Rectal smooth muscle tissue (tissue), 1 donor: ENCODE results near the gene HIPK1.

ENCODE experiments used
- H3K27ac ChIP-seq: one replicate; pipeline ENCODE4 v1.7.0; 2013; ENCODE audit warnings: low read depth, low read length, inconsistent platforms
- H3K27me3 ChIP-seq: one replicate; pipeline ENCODE4 v1.7.0; 2013; ENCODE audit warnings: low read length; ENCODE audit not compliant: control insufficient read depth, insufficient read depth
- H3K36me3 ChIP-seq: one replicate; pipeline ENCODE4 v1.7.0; 2013; ENCODE audit warnings: low read length; ENCODE audit not compliant: control insufficient read depth, insufficient read depth
- H3K4me1 ChIP-seq: one replicate; pipeline ENCODE4 v1.7.0; 2013; ENCODE audit warnings: low read length; ENCODE audit not compliant: control insufficient read depth, insufficient read depth
- H3K4me3 ChIP-seq: one replicate; pipeline ENCODE4 v1.7.0; 2013; ENCODE audit warnings: low read length
- H3K9ac ChIP-seq: one replicate; pipeline ENCODE4 v1.7.0; 2013; ENCODE audit warnings: low read length

HIPK1 gene

DNA sequence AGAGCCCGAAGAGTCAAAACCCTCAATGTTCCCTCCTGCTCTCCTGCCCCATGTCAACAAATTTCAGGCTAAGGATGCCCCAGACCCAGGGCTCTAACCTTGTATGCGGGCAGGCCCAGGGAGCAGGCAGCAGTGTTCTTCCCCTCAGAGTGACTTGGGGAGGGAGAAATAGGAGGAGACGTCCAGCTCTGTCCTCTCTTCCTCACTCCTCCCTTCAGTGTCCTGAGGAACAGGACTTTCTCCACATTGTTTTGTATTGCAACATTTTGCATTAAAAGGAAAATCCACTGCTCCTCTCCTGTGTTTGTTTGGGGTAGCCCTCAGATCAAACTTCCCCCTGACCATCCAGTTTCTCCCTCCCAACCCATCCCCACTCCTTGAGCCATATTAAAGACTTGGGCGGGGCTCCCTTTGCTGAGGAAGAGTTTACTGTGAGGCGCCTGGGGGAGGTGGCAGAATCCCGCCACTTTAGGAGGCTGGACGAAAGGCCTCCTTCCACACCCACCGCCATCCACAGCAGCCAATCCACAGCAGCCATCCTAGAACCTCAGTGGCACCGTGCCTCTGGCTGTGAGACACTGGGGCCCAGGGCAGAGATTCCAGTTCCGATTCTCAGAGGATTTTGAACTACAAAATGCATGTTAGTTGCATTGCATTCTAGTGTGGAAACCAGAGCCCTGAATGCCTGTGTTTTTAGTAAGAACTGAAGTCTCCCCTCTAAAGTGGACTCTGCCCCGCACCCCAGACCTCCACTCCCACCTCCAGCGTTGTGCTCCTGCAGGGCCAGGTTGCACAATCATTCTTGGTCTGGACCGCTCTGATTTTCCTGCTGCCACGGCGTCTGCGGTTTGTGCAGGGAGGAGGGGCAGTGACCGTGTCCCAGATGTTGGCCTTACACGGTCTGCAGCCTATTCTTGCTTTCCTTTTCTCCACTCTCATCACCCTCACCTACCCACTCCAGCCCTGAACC lies 53.1 kb downstream of the HIPK1 start:
- Histone ChIP-seq H3K4me3 (peak overlapping the region; percentile 63), H3K36me3 (no peaks in the 10 kb centered on the region), H3K27me3 (no peaks in the 10 kb centered on the region), H3K27ac (peak overlapping the region; percentile 81), H3K4me1 (peaks cover 45% of the 10 kb centered on the region), H3K9ac (peak overlapping the region; percentile 21)

DNA sequence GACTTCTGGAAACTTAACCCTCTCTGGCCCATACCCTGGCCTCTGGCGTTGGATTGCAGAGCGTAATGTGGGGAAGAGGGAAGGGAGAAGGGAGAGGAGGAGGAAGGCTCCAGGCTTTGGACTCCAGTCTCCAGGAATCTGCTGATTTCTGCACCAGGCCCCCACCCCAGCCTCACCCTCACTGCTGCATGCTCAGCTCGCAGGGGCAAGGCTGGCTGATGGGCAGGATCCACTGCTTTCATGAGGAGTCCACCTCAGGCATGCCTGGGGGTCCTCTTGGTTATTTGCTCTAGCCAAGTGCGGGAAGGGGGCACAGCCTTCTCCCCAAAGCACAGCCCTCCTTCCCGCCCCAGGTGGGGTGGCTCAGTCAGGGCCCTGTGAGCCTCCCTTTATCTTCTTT lies 53.8 kb downstream of the HIPK1 start:
- no peak overlapping the region for H3K9ac ChIP-seq
- H3K4me1 ChIP-seq, result peaks cover 43% of the 10 kb centered on the region

DNA sequence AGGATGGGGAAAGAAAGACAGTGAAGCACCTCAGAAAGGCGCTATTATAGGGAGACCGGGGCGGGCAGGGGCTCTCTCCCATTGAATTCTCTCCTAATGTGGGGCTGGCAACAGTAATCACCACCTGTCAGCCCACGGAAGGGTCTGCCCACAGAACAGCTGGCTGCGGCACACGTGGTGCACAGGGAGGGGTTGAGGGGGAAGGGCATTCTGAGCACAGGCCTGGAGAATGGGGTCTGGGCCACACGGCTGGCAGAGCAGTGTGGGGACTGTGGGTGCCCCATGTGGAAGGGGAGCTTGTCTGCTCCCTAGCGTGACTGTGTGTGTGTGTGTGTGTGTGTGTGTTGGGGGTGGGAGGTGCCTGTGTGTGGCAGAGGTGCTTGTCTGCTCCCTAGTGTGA lies 54.3 kb downstream of the HIPK1 start:
- Histone ChIP-seq H3K27ac (peak overlapping the region; percentile 81), H3K36me3 (no peaks in the 10 kb centered on the region), H3K27me3 (no peaks in the 10 kb centered on the region), H3K4me3 (peak overlapping the region; percentile 63), H3K9ac (no peak overlapping the region), H3K4me1 (peaks cover 38% of the 10 kb centered on the region)

More for the DNA sequence above, 53.8 kb downstream of the HIPK1 start:
- Histone ChIP-seq H3K4me3 (peak overlapping the region; percentile 63), H3K27ac (peak overlapping the region; percentile 81), H3K27me3 (no peaks in the 10 kb centered on the region), H3K36me3 (no peaks in the 10 kb centered on the region)

DNA sequence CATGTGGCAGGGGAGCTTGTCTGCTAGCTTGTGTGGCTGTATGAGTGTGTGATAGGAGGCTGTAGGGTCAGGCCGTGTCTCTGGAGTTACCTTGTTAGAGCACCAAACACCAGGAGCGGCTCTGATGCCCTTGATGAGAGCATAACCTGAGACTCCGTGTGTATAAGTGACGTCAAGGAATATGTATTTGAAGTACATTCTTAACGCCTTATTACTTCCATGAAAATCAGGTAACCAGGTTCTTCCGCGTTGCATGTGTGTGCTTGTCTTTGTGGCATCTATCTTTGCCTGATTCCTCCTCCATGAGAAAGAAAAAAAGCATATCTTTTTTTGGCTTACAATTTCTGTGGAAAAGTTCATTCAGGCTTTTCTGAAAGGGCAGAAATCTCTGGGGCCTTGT lies 54.7 kb downstream of the HIPK1 start:
- Histone ChIP-seq H3K9ac (no peak overlapping the region), H3K4me1 (peaks cover 36% of the 10 kb centered on the region), H3K36me3 (no peaks in the 10 kb centered on the region), H3K27me3 (no peaks in the 10 kb centered on the region), H3K4me3 (peak overlapping the region; percentile 63), H3K27ac (peak overlapping the region; percentile 81)

DNA sequence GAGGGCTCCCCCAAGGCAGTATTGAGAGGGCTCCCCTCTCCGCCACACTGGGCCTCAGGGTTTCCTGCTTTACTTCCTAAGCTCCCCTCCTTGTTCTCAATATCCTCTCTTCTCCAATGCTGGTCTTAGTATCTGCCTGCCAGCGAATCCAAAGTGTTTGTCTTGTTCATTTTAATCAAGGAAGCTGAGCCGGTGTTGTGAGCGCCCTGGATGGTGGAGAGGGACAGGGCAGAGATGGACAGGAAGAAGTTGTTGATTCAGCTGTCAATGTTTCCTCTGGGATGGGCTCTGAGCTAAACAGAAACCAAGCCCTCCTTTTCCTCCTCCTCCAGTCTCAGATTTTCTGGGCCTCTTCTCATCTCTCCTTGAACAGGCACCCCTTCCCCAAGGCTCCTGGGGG lies 55.6 kb downstream of the HIPK1 start:
- no peak overlapping the region for H3K27ac ChIP-seq

DNA sequence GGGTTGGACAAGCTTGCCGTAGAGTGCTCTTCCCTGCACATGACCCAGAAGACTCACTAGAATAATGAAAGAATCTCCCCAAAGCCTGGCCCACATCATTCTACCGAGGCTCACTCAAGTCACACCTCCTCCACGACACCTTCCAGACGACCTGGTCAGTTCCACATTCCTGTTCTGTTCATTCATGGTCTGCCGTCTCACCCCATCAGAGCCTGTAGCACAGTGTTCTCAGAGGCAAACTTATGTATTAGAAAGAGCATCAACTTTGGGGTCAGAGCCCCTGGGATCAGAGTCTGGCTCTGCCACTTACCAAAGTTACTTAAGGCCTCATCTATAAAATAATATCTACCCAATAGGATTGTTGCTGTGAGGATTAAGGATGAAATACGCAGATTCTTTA lies 57.7 kb downstream of the HIPK1 start:
- no peaks in the 10 kb centered on the region for H3K27me3 ChIP-seq
- no peaks in the 10 kb centered on the region for H3K36me3 ChIP-seq
- peaks cover 23% of the 10 kb centered on the region for H3K4me1 ChIP-seq
- H3K4me3 ChIP-seq, result no peak overlapping the region
- H3K9ac ChIP-seq, result no peak overlapping the region
- no peak overlapping the region for H3K27ac ChIP-seq

More for the DNA sequence above, 55.6 kb downstream of the HIPK1 start:
- H3K36me3 ChIP-seq, result no peaks in the 10 kb centered on the region
- no peaks in the 10 kb centered on the region for H3K27me3 ChIP-seq
- no peak overlapping the region for H3K4me3 ChIP-seq
- H3K4me1 ChIP-seq, result peaks cover 36% of the 10 kb centered on the region
- H3K9ac ChIP-seq, result no peak overlapping the region

DNA sequence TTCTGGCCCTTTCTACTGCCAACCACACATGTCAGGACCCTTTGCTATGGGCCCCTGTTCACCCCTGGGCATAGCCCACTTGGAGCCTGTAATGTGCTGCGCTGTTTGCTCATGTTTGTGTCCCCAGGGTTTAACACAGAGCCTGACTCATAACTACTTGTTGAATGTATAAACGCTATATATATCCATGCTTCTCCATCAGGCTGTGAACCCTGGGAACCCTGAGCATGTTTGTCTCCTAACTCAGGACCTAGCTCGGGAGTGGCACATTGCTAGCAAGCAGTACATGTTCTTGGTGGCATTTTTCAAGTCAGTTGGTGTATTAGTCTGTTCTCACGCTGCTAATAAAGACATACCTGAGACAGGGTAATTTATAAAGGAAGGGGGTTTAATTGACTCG lies 58.1 kb downstream of the HIPK1 start:
- peaks cover 19% of the 10 kb centered on the region for H3K4me1 ChIP-seq
- H3K27ac ChIP-seq, result no peak overlapping the region
- no peaks in the 10 kb centered on the region for H3K27me3 ChIP-seq
- H3K9ac ChIP-seq, result no peak overlapping the region
- H3K36me3 ChIP-seq, result no peaks in the 10 kb centered on the region
- no peak overlapping the region for H3K4me3 ChIP-seq

DNA sequence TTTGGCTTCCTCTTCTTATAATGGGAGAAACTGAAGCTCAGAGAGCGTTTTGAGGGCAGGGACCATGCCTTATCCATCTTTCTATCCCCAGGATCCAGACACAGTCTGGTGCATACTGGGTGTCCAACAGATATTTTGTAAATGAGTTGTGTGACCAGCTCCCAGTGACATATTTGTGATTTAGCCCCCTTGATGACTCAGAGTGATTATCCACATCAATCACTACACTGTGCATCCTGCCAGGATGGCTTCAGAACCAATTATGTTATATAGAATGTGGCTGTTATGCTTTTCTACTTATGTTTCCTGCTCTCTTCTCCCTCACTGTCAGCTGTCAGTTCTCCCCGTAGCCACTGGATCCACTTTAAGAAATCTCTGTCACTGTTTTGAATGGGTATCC lies 61.4 kb downstream of the HIPK1 start:
- H3K4me3 ChIP-seq, result no peak overlapping the region
- no peak overlapping the region for H3K9ac ChIP-seq
- H3K36me3 ChIP-seq, result no peaks in the 10 kb centered on the region
- no peaks in the 10 kb centered on the region for H3K27me3 ChIP-seq
- H3K4me1 ChIP-seq, result no peaks in the 10 kb centered on the region
- no peak overlapping the region for H3K27ac ChIP-seq

DNA sequence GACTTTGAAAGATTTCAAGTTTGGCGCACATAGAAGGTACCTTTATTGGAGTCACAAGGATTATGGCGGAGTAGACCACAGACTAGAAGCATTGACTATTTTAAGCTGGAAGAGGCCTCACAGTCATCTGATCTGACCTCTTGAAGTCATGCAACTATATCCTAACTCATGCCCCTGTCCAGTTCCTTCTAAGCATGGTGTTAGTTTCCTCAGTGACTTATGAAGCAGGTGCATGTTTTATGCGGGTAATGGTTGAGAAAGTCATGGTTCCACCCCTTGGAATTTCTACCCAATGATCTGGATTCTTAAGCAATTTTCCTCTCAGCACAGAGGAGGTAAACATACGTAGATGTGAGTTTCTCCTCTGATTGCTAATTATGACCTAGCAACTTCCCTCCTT lies 61.8 kb downstream of the HIPK1 start:
- H3K36me3 ChIP-seq, result no peaks in the 10 kb centered on the region
- no peak overlapping the region for H3K4me3 ChIP-seq
- no peaks in the 10 kb centered on the region for H3K4me1 ChIP-seq
- no peaks in the 10 kb centered on the region for H3K27me3 ChIP-seq
- H3K27ac ChIP-seq, result no peak overlapping the region
- H3K9ac ChIP-seq, result no peak overlapping the region

DNA sequence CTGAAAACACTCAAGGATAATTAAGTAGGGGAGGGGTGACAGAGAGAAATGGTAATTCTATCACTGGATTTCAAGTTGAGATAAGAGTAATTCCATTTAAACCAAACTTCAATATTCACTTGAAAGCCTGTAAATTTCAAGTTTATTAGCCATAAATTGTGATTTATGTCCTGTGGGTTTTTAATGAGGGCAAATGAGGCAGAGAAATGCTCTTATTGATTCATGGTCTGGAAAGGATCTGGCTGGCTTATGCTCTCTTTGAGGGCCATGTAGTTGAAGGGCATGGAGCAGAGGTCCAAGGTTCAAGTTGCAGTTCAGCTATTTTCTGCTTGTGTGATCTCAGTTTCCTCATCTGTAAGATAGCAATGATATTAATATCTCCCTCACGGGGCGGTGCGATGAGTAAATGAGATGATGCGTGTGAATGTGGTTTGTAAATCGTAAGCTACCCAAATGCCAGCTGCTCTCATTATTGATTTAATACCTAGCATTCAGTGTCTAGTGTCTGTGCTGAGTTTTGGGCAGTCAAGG lies 62.4 kb downstream of the HIPK1 start:
- Histone ChIP-seq H3K9ac (no peak overlapping the region), H3K36me3 (no peaks in the 10 kb centered on the region), H3K27me3 (no peaks in the 10 kb centered on the region), H3K4me1 (no peaks in the 10 kb centered on the region), H3K27ac (no peak overlapping the region), H3K4me3 (no peak overlapping the region)

DNA sequence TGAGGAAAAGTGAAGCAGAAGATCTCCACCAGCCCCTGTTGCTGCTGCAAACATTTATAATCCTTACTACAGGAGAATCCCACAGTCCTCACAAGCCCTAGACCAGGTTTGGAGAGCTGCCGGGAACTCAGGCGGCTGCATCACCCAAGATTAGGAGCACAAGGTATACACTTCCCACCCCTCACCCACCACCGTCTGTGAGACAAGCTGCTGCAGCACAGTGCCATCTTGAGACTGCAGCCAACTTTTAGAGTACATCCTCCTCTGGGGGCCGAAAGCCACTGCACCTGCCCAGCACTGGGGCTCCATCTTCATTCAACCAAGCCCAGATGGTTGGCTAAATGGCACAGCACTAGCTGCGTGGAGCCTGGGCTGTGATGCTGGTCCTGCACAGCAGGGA lies 63.9 kb downstream of the HIPK1 start:
- no peaks in the 10 kb centered on the region for H3K27me3 ChIP-seq
- H3K36me3 ChIP-seq, result no peaks in the 10 kb centered on the region
- H3K4me1 ChIP-seq, result no peaks in the 10 kb centered on the region
- H3K9ac ChIP-seq, result no peak overlapping the region
- H3K4me3 ChIP-seq, result no peak overlapping the region
- no peak overlapping the region for H3K27ac ChIP-seq

DNA sequence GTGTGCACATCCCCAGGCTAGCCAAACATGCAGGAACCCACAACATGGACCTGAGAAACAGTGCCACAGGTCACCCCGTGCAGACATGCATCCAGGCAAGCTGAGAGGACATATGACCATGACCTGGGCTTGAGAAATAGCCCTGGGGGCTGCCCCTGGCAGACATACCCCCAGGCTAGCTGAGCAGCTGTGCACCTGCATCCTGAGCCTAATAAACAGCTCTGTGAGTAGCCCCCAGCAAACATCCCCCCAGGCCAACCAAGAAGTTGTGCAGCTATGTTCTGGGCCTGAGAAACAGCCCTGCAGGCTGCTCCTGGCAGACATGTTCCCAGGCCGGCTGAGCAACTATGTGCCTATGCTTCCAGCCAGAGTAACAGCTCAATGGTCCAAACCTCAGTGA lies 64.6 kb downstream of the HIPK1 start:
- Histone ChIP-seq H3K27ac (no peak overlapping the region), H3K9ac (no peak overlapping the region), H3K4me3 (no peak overlapping the region), H3K4me1 (no peaks in the 10 kb centered on the region), H3K27me3 (no peaks in the 10 kb centered on the region), H3K36me3 (no peaks in the 10 kb centered on the region)

DNA sequence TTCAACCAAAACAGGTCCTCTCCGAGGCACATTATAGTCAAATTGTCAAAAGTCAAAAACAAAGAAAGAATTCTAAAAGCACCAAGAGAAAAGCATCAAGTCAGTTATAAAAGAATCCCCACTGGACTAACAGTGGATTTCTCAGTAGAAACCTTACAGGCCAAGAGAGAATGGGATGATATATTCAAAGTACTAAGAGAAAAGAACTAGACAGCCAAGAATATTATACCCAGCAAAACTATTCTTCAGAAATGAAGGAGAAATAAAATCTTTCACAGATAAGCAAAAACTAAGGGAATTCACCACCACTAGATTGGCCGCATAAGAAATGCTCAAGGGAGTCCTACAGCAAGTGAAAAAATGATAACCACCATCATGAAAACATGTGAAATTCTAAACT lies 66.3 kb downstream of the HIPK1 start:
- H3K9ac ChIP-seq, result no peak overlapping the region
- no peak overlapping the region for H3K27ac ChIP-seq
- no peaks in the 10 kb centered on the region for H3K36me3 ChIP-seq
- H3K27me3 ChIP-seq, result no peaks in the 10 kb centered on the region
- H3K4me1 ChIP-seq, result no peaks in the 10 kb centered on the region
- no peak overlapping the region for H3K4me3 ChIP-seq
